K562 (cell line): ENCODE measurements around the gene RINL. TPM values are rescaled to one million over a fixed set of nuclear protein-coding genes. Genes with fewer than 3 reads are reported as not detected.
A peak's percentile ranks its signal among the peaks of the same experiment; 100 is the strongest.

Experiments
- ATAC-seq: fragments of 200-7000 bp; cut with Tn5 transposase; 3 replicates; pipeline ENCODE4 v1.9.1; 2020; ENCODE audit warnings: moderate library complexity
- BruUV-seq: library from RNA; stranded (reverse); fragments of 400-500 nt; replicated peaks from 2 replicates; lab custom pipeline; 2021; lab: Mats Ljungman, UMichigan
- CTCF ChIA-PET: fragments of 300-600 bp; formaldehyde crosslinking; extraction: SDS; loops from one replicate; lab custom pipeline; 2021; ENCODE audit warnings: low intra/inter-chr PET ratio; lab: Yijun Ruan, JAX
- POLR2A ChIA-PET: fragments of 300-600, 350-650 bp; sonication (Branson Sonifier 250); formaldehyde crosslinking; extraction: SDS; loops from one replicate; lab custom pipeline; 2021; ENCODE audit warnings: antibody characterized with exemption, inconsistent platforms; lab: Yijun Ruan, JAX
- DNase-seq, 4 experiments: peaks; one replicate each; pipeline versions ENCODE4 v3.0.0 to v3.0.0-alpha.2; 2011 to 2018; ENCODE audit warnings: low spot score in 3 of 4, mixed read lengths in 3 of 4; ENCODE audit errors: extremely low read depth in 1 of 4
- FAIRE-seq: peaks from 2 replicates; lab custom pipeline; 2011; peaks lifted over from hg19 to GRCh38; lab: Jason Lieb, UNC
- H2AFZ ChIP-seq: 2 replicates; pipeline ENCODE4 v1.6.0; 2011; ENCODE audit warnings: low read depth, low read length, control low read depth, inconsistent platforms
- H3K27ac ChIP-seq: fragments of 200-600 bp; 3 replicates; pipeline ENCODE4 v1.8.0; 2011; ENCODE audit warnings: low read depth, mild to moderate bottlenecking, control low read depth, inconsistent platforms, low read length, moderate library complexity, mixed read lengths; ENCODE audit errors: extremely low read depth
- H3K27me3 ChIP-seq, 2 experiments: fragments of 300-600 bp in 1 of 2; 2 replicates in 1 of 2; 3 replicates in 1 of 2; pipeline versions ENCODE4 v1.6.0 to v1.8.0; 2011; ENCODE audit warnings: inconsistent platforms in 2 of 2, low read length in 2 of 2, mild to moderate bottlenecking in 1 of 2, mixed read lengths in 1 of 2, moderate library complexity in 1 of 2; ENCODE audit not compliant: control insufficient read depth in 2 of 2, insufficient read depth in 2 of 2
- H3K36me3 ChIP-seq: fragments of 300-600 bp; 3 replicates; pipeline ENCODE4 v1.8.0; 2011; ENCODE audit warnings: mild to moderate bottlenecking, low read length, inconsistent platforms; ENCODE audit not compliant: control insufficient read depth, insufficient read depth
- H3K4me1 ChIP-seq, 2 experiments: fragments of 200-600 bp in 1 of 2; replicated peaks in 1 of 2; 2 replicates in 1 of 2; 3 replicates in 1 of 2; pipeline versions ENCODE4 v1.5.1 to v1.8.0; 2011; ENCODE audit warnings: inconsistent platforms in 2 of 2, low read length in 2 of 2, mild to moderate bottlenecking in 1 of 2, mixed read lengths in 1 of 2, moderate library complexity in 1 of 2; ENCODE audit not compliant: control insufficient read depth in 2 of 2, insufficient read depth in 2 of 2
- H3K4me2 ChIP-seq: 2 replicates; pipeline ENCODE4 v1.6.1; 2011; ENCODE audit warnings: low read length, control low read depth, inconsistent platforms, mixed read lengths; ENCODE audit not compliant: insufficient read depth
- H3K4me3 ChIP-seq: fragments of 200-600 bp; sonication (generic), shearing (Covaris generic); 2 replicates; pipeline ENCODE4 v1.5.1; 2016; ENCODE audit warnings: control low read depth, inconsistent platforms
- H3K79me2 ChIP-seq: fragments of 200-600 bp; 3 replicates; pipeline ENCODE4 v1.8.0; 2011; ENCODE audit warnings: low read length, inconsistent platforms; ENCODE audit not compliant: control insufficient read depth, insufficient read depth
- H3K9ac ChIP-seq, 2 experiments: 2 replicates each; pipeline versions ENCODE4 v1.6.0 to v1.6.1; 2011; ENCODE audit warnings: low read depth in 2 of 2, low read length in 2 of 2, control low read depth in 1 of 2, inconsistent platforms in 1 of 2, mild to moderate bottlenecking in 1 of 2, mixed read lengths in 1 of 2; ENCODE audit not compliant: insufficient read depth in 1 of 2
- H3K9me1 ChIP-seq: one replicate; pipeline ENCODE4 v1.6.0; 2011; ENCODE audit warnings: inconsistent platforms, mild to moderate bottlenecking, low read length, moderate library complexity; ENCODE audit not compliant: control insufficient read depth, insufficient read depth
- H3K9me3 ChIP-seq: replicated peaks from 2 replicates; pipeline ENCODE4 v1.5.1; 2011; ENCODE audit warnings: low read depth, low read length, inconsistent platforms; ENCODE audit not compliant: control insufficient read depth, insufficient read depth
- H4K20me1 ChIP-seq: replicated peaks from 2 replicates; pipeline ENCODE4 v1.6.1; 2011; ENCODE audit warnings: low read length, inconsistent platforms, mixed read lengths; ENCODE audit not compliant: control insufficient read depth, insufficient read depth
- EWSR1 ChIP-seq: fragments of 450-650 bp; IDR thresholded peaks from 2 replicates; pipeline ENCODE4 v1.6.1; 2018; ENCODE audit warnings: borderline replicate concordance, mild to moderate bottlenecking, low read depth, moderate library complexity; ENCODE audit not compliant: partially characterized antibody
- FOXP1 ChIP-seq: sonication (generic); formaldehyde crosslinking; IDR thresholded peaks from 2 replicates; pipeline ENCODE4 v1.8.0; 2022; ENCODE audit warnings: mild to moderate bottlenecking, missing genetic modification reagents
- HDGF ChIP-seq: fragments of 450-650 bp; IDR thresholded peaks from 2 replicates; pipeline ENCODE4 v1.6.1; 2016
- MAFF ChIP-seq: IDR thresholded peaks from 2 replicates; pipeline ENCODE4 v1.6.1; 2012; ENCODE audit warnings: low read length, improper control_type of control experiment
- ZNF24 ChIP-seq: fragments of 450-650 bp; IDR thresholded peaks from 2 replicates; pipeline ENCODE4 v1.6.1; 2016
- WGBS: fragments of 100-300 bp; shearing (Covaris generic); methylation state at CpG from one replicate; pipeline ENCODE4 v1.1.6; 2016; ENCODE audit warnings: low coverage, mixed read lengths; ENCODE audit not compliant: insufficient coverage; ENCODE audit errors: missing lambda C conversion rate; 5-methylcytosine and 5-hydroxymethylcytosine counted together
- in situ Hi-C: fragments of 300-500 bp; cut with MboI; formaldehyde crosslinking; loops from 4 replicates; pipeline ENCODE4 v1.15.0; 2018; ENCODE audit warnings: inconsistent platforms, mixed read lengths
- intact Hi-C: fragments of 100-400 bp; cut with micrococcal nuclease; formaldehyde crosslinking; loops from 2 replicates; pipeline ENCODE4 v1.14.2; 2022
- polyA plus RNA-seq, 8 experiments: library from polyadenylated mRNA; depleted of rRNA in 4 of 8; stranded (reverse) in 5 of 8; unstranded in 3 of 8; fragments of >200 nt; fragmentation: Nextera tagmentation in 2 of 8; fragmentation: Illumina TruSeq in 1 of 8; extraction: Ambion mirVana in 2 of 8; extraction: Trizol in 1 of 8; gene quantifications; 2 replicates each; pipeline versions ENCODE4 v1.2.1 to v1.2.3, GENCODE V29; 2011 to 2014; ENCODE audit warnings: inconsistent platforms in 1 of 8, missing spikeins in 1 of 8
- total RNA-seq, 7 experiments: library from RNA; depleted of rRNA in 6 of 7; stranded (reverse); fragments of >200 nt in 6 of 7; fragmentation: Illumina TruSeq in 2 of 7; extraction: Trizol in 2 of 7; gene quantifications; 2 replicates each; pipeline versions ENCODE4 v1.2.1 to v1.2.3, GENCODE V29; 2011 to 2021; ENCODE audit warnings: low replicate concordance in 1 of 7
- TF ChIP-seq, protein P1 (sequence below): fragments of 250-450 bp; sonication (Bioruptor Pico); IDR thresholded peaks from 2 replicates; pipeline ENCODE4 v1.5.0; 2020; ENCODE audit warnings: mild to moderate bottlenecking, borderline replicate concordance

Gene RINL
- total and polyA plus RNA-seq, 9 of the 15 experiments (the other 6 are each of a cell fraction or from before 2014, with no cell fraction given): 0.82 to 10.9 (median 4.9) TPM

DNA sequence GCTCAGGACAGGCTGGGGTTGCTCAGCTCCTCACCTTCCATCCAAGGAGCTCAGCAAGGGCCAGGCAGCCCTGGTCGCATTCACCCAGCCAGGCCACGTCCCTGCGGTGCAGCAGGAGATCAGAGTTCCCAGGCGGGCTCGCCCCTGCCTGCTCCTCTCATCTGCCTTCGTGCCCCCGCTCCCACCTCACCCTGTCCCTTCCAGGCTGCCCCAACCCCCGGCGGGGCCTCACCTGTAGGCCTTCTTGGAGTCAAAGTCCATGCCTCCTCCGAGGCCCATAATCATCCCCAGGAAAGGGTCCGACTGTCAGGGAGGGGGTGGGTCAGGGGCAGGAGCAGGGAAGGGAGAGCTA is 1.3 kb upstream of the RINL start:
- Histone ChIP-seq H3K9me3 (no peaks in the 10 kb centered on the region), H3K4me3 (no peak overlapping the region), H3K4me1 (peaks cover 21 to 57% of the 10 kb centered on the region in 2 experiments; a peak in 4 of 5 replicates), H3K36me3 (peaks cover 5% of the 10 kb centered on the region; the same call in 1 of the 3 replicates), H4K20me1 (no peaks in the 10 kb centered on the region), H3K9me1 (no peaks in the 10 kb centered on the region), H3K4me2 (no peak overlapping the region), H3K27ac (no peak overlapping the region), H3K27me3 (no peaks in the 10 kb centered on the region), H3K79me2 (no peaks in the 10 kb centered on the region), H2AFZ (no peak overlapping the region), H3K9ac (0 out of 4 replicates have a peak overlapping the region, but pooled peaks of 1 of the 2 experiments have one; percentile 12)
- intact Hi-C loops (no loop called here), in situ Hi-C loops (no loop called here)
- DNase-seq (no peak), FAIRE-seq (no peak), ATAC-seq (no peak)
- ChIA-PET POLR2A (interaction anchor here (0.8 to 1.2 kb wide), 2 partner anchors 8 to 10 kb away, joined by 3 read pairs; no protein-coding TSS in a partner anchor), CTCF (no interaction called here)
- BruUV-seq: no TSS peak
- TF ChIP-seq FOXP1 (CRISPR knock-in tag): no peak
- no peak for TF ChIP-seq HDGF
- no peak for TF ChIP-seq ZNF24
- TF ChIP-seq MAFF: no peak
- no peak for TF ChIP-seq EWSR1
- TF ChIP-seq, protein P1, sequence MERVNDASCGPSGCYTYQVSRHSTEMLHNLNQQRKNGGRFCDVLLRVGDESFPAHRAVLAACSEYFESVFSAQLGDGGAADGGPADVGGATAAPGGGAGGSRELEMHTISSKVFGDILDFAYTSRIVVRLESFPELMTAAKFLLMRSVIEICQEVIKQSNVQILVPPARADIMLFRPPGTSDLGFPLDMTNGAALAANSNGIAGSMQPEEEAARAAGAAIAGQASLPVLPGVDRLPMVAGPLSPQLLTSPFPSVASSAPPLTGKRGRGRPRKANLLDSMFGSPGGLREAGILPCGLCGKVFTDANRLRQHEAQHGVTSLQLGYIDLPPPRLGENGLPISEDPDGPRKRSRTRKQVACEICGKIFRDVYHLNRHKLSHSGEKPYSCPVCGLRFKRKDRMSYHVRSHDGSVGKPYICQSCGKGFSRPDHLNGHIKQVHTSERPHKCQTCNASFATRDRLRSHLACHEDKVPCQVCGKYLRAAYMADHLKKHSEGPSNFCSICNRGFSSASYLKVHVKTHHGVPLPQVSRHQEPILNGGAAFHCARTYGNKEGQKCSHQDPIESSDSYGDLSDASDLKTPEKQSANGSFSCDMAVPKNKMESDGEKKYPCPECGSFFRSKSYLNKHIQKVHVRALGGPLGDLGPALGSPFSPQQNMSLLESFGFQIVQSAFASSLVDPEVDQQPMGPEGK (CRISPR knock-in tag): no peak
- WGBS: 79% methylated on average over 6 of the region's 11 CpGs
